ENCODE measurements around the gene GOLGA2. TPM values are rescaled to one million over a fixed set of nuclear protein-coding genes. Genes with fewer than 3 reads are reported as not detected.

GOLGA2 gene
- total RNA-seq, 1 experiment from 2014 or later = 37.4 TPM

- no peak for DNase-seq (ENCODE audit: low read depth)
Measured at GRCh38 chr9:128214571-128215490, 61.0 kb downstream of the GOLGA2 start.

GRCh38 chr9:128213746-128214497 lies 61.9 kb downstream of the GOLGA2 start:
- DNase-seq (ENCODE audit: low read depth) = no peak

GRCh38 chr9:128211981-128212281 lies 63.9 kb downstream of the GOLGA2 start:
- no peak for DNase-seq (ENCODE audit: low read depth)

GRCh38 chr9:128211186-128211980 lies 64.4 kb downstream of the GOLGA2 start:
- no peak for DNase-seq (ENCODE audit: low read depth)

- no peak for DNase-seq (ENCODE audit: low read depth)
Measured at GRCh38 chr9:128208946-128209669, 66.7 kb downstream of the GOLGA2 start.

- DNase-seq (ENCODE audit: low read depth) = no peak
Measured at GRCh38 chr9:128208386-128208785, 67.4 kb downstream of the GOLGA2 start.

- DNase-seq (ENCODE audit: low read depth) = no peak
Measured at GRCh38 chr9:128206916-128207910, 68.6 kb downstream of the GOLGA2 start.

GRCh38 chr9:128206484-128206883 lies 69.3 kb downstream of the GOLGA2 start:
- no peak for DNase-seq (ENCODE audit: low read depth)

Other genes starting within 250 kb of the GOLGA2 start
- 7.7 and 7.8 TPM in 2 replicates for gene NAIF1, start 208.7 kb downstream of the GOLGA2 start, total RNA-seq (2014; rRNA removed; shearing (Covaris generic))
- gene SLC25A25, start 207.8 kb downstream of the GOLGA2 start, total RNA-seq (2014; rRNA removed; shearing (Covaris generic)) = 4.6 and 8.5 TPM in 2 replicates
- 28.5 and 37.2 TPM in 2 replicates for gene PTGES2, start 148.3 kb downstream of the GOLGA2 start, total RNA-seq (2014; rRNA removed; shearing (Covaris generic))
- gene LCN2, start 126.6 kb downstream of the GOLGA2 start, total RNA-seq (2014; rRNA removed; shearing (Covaris generic)) = not detected in 2 replicates
- gene BBLN, start 115.7 kb downstream of the GOLGA2 start, total RNA-seq (2014; rRNA removed; shearing (Covaris generic)) = 97.3 and 128 TPM in 2 replicates
- 28.3 and 37.0 TPM in 2 replicates for gene CIZ1, start 84.4 kb downstream of the GOLGA2 start, total RNA-seq (2014; rRNA removed; shearing (Covaris generic))
- gene DNM1, start 72.6 kb downstream of the GOLGA2 start, total RNA-seq (2014; rRNA removed; shearing (Covaris generic)) = 16.1 and 17.4 TPM in 2 replicates
- 63.6 and 68.2 TPM in 2 replicates for gene SWI5, start 269 bp upstream of the GOLGA2 start, total RNA-seq (2014; rRNA removed; shearing (Covaris generic))
- gene TRUB2, start 46.4 kb upstream of the GOLGA2 start, total RNA-seq (2014; rRNA removed; shearing (Covaris generic)) = 9.3 and 14.4 TPM in 2 replicates
- 39.4 and 43.6 TPM in 2 replicates for gene COQ4, start 46.8 kb upstream of the GOLGA2 start, total RNA-seq (2014; rRNA removed; shearing (Covaris generic))
- 19.2 and 22.1 TPM in 2 replicates for gene SLC27A4, start 64.5 kb upstream of the GOLGA2 start, total RNA-seq (2014; rRNA removed; shearing (Covaris generic))
- 33.2 and 36.2 TPM in 2 replicates for gene URM1, start 95.4 kb upstream of the GOLGA2 start, total RNA-seq (2014; rRNA removed; shearing (Covaris generic))
- 70.6 and 72.0 TPM in 2 replicates for gene CERCAM, start 144.8 kb upstream of the GOLGA2 start, total RNA-seq (2014; rRNA removed; shearing (Covaris generic))
- gene ODF2, start 180.0 kb upstream of the GOLGA2 start, total RNA-seq (2014; rRNA removed; shearing (Covaris generic)) = 50.1 and 57.1 TPM in 2 replicates
- gene GLE1, start 228.7 kb upstream of the GOLGA2 start, total RNA-seq (2014; rRNA removed; shearing (Covaris generic)) = 29.3 and 30.6 TPM in 2 replicates

Measured in RPMI7951 (cell line).